Measurements from ENCODE around the gene CYB5RL.

Gene CYB5RL

DNA sequence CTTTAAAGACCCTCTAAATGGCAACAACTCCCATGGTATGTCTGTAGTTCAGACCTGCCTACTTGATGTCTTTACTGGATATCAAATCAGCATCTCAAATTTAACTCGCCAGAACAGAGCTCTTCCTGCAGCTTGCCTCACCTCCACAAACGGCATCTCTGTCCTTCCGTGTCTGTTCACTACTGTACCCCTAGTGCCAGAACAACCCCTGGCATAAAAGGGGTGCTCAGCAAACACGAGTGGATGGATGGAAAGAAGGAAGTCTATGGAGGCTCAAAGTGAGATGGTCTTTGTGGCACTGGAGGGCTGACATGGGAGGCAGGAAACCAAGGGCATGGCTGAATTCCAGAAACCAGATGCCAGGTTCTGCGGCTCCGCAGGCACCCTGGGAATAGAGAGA lies 22.9 kb upstream of the CYB5RL start:
- Histone ChIP-seq H3K27ac (ENCODE audit: poor library complexity, severe bottlenecking) (no peak overlapping the region), H3K4me1 (ENCODE audit: insufficient read depth, poor library complexity, severe bottlenecking) (no peaks in the 10 kb centered on the region), H3K27me3 (ENCODE audit: insufficient read depth, poor library complexity, severe bottlenecking) (no peaks in the 10 kb centered on the region), H3K4me3 (ENCODE audit: severe bottlenecking) (no peak overlapping the region), H3K9me3 (ENCODE audit: severe bottlenecking) (no peaks in the 10 kb centered on the region), H3K36me3 (ENCODE audit: low read depth) (peaks cover 11% of the 10 kb centered on the region)
- TF ChIP-seq CTCF (IDR thresholded peaks at IDR 0.05; ENCODE audit: poor library complexity, severe bottlenecking): no peak
- ATAC-seq (ENCODE audit: low read depth) (no peak), DNase-seq (ENCODE audit: low spot score) (no peak)

DNA sequence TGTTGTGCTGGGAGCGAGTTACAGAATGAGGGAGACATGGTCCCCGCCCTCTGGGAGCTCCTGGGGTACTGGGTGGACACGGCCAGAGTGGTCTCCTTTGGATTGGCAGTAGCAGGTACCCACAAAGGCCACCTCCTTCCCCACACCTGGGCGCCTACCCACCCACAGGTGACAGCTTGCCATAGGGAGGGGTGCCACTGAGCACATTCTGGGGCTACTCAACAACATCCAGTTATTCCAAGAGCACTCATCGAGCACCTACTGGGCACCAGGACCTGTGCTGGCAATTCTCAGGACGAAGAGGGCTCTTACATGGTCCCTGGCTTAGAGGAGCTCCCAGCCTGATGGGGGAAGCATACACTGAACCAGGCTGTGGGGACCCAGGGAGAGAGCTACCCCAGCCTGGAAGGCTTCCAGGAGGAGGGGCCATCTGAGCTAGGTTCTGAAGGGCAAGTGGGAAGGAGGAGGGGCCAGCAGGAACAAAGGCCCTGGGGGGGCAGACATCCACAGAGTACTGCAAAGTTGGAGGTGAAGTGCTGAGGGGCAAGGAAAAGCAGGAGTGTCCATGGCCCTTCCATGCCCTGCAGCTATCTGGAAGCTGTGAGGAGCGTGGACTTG lies 22.1 kb upstream of the CYB5RL start:
- no peaks in the 10 kb centered on the region for H3K27me3 ChIP-seq (ENCODE audit: insufficient read depth, poor library complexity, severe bottlenecking)
- no peak; the same call in 2 of the 3 replicates for ATAC-seq (ENCODE audit: low read depth)
- no peaks in the 10 kb centered on the region for H3K9me3 ChIP-seq (ENCODE audit: severe bottlenecking)
- DNase-seq (ENCODE audit: low spot score): no peak
- TF ChIP-seq CTCF (IDR thresholded peaks at IDR 0.05; ENCODE audit: poor library complexity, severe bottlenecking): no peak
- peaks cover 18% of the 10 kb centered on the region for H3K36me3 ChIP-seq (ENCODE audit: low read depth)
- H3K27ac ChIP-seq (ENCODE audit: poor library complexity, severe bottlenecking): no peak overlapping the region
- H3K4me3 ChIP-seq (ENCODE audit: severe bottlenecking): no peak overlapping the region
- H3K4me1 ChIP-seq (ENCODE audit: insufficient read depth, poor library complexity, severe bottlenecking): no peaks in the 10 kb centered on the region

- Histone ChIP-seq H3K27ac (ENCODE audit: poor library complexity, severe bottlenecking) (no peak overlapping the region), H3K9me3 (ENCODE audit: severe bottlenecking) (no peaks in the 10 kb centered on the region), H3K27me3 (ENCODE audit: insufficient read depth, poor library complexity, severe bottlenecking) (no peaks in the 10 kb centered on the region), H3K36me3 (ENCODE audit: low read depth) (peaks cover 25% of the 10 kb centered on the region), H3K4me3 (ENCODE audit: severe bottlenecking) (no peak overlapping the region), H3K4me1 (ENCODE audit: insufficient read depth, poor library complexity, severe bottlenecking) (no peaks in the 10 kb centered on the region)
- ATAC-seq (ENCODE audit: low read depth) (0 out of 3 replicates have a peak, but pooled peaks have one; percentile 13), DNase-seq (ENCODE audit: low spot score) (no peak)
- no peak for TF ChIP-seq CTCF (IDR thresholded peaks at IDR 0.05; ENCODE audit: poor library complexity, severe bottlenecking)
These were observed 21.4 kb upstream of the CYB5RL start for GRCh38 chr1:54221113-54221834.

DNA sequence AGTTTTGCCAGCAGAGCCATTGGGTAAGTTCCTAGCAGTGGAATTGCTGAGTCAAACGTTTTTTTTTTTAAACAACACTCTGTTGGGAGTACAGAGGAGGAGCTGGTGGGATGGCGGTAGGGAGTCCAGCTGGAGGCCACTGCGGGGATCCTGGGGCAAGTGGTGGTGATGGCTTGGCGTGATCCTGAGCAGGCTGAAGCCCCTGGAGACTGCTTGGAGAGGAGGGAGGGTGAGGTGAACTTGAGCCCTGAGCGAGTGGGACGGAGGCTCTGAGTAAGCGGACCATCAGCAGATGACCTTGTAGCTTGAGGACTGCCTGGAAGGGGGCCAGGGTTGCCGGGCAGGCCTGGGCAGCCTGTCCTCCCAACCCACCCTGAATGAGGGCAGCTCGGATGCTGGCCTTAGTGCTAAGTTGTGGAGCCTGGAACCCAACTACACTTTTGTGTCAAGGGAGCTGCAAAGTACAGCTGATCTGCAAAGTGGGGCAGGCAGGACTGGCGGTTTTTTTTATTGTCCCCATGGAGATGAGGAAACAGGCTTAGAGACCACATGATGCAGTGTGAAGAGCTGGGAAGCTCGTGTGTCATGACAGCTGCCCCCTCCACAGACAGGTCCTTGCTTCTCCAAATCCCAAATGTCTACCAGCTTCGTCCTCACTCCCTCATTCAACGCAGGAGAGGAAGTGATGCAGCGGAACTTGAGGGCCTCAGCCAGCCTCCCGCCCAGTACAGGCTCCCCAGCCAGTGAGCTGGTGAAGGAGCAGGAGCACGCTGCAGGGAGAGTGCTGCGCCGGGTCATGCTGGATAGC lies 20.4 kb upstream of the CYB5RL start:
- H3K36me3 ChIP-seq (ENCODE audit: low read depth): peaks cover 36% of the 10 kb centered on the region
- H3K4me3 ChIP-seq (ENCODE audit: severe bottlenecking): no peak overlapping the region
- H3K27ac ChIP-seq (ENCODE audit: poor library complexity, severe bottlenecking): no peak overlapping the region
- H3K4me1 ChIP-seq (ENCODE audit: insufficient read depth, poor library complexity, severe bottlenecking): no peaks in the 10 kb centered on the region
- no peak for TF ChIP-seq CTCF (IDR thresholded peaks at IDR 0.05; ENCODE audit: poor library complexity, severe bottlenecking)
- ATAC-seq (ENCODE audit: low read depth): peak; percentile 20; the same call in 2 of the 3 replicates
- H3K27me3 ChIP-seq (ENCODE audit: insufficient read depth, poor library complexity, severe bottlenecking): no peaks in the 10 kb centered on the region
- no peak for DNase-seq (ENCODE audit: low spot score)
- no peaks in the 10 kb centered on the region for H3K9me3 ChIP-seq (ENCODE audit: severe bottlenecking)
